ENCODE data around the gene RAB43. TPM values are rescaled to one million over a fixed set of nuclear protein-coding genes. Genes with fewer than 3 reads are reported as not detected.

RAB43 gene
- total RNA-seq, 2 donors from 2014 or later, result 5.3 to 8.2 TPM

DNA sequence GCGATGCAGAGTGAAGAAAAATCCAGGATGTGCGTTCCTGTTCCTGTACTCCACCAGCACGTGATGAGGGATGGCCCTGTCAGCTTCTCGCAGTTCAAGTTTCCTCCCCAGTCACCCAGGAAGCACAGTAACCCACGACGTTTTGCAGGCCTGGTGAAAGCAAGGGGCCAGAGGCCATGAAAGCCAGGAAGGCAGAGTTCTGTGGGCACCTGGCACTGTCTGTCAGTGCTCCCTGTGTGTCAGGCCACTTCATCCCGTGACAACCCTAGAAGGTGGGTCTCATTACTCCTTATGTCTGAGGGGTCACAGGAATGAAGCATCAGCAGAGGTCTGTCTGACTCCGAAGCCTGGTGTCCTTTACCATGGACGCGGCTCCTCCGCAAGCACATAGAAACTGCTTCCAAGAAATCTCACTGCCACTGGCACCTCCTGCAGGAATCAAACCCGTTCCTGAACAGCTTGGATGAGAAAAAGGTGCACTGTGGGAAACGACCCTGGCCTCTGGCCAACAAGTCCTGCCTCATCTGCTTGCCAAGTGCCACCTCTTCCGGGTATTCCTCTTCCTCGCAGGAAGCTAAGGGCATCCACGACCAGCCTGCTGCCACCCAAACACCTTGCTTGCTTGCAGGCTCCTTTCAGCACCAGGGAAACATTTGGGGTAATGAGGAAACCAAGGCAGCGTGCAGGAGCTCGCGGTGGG lies 14.6 kb downstream of the RAB43 start:
- Histone ChIP-seq H3K4me1 (peaks cover 0 to 2% of the 10 kb centered on the region in 2 donors), H3K9me3 (no peaks in the 10 kb centered on the region), H3K27ac (no peak overlapping the region), H3K4me3 (no peak overlapping the region), H3K27me3 (no peaks in the 10 kb centered on the region), H3K36me3 (peaks cover 7% of the 10 kb centered on the region)
- TF ChIP-seq, protein P1, sequence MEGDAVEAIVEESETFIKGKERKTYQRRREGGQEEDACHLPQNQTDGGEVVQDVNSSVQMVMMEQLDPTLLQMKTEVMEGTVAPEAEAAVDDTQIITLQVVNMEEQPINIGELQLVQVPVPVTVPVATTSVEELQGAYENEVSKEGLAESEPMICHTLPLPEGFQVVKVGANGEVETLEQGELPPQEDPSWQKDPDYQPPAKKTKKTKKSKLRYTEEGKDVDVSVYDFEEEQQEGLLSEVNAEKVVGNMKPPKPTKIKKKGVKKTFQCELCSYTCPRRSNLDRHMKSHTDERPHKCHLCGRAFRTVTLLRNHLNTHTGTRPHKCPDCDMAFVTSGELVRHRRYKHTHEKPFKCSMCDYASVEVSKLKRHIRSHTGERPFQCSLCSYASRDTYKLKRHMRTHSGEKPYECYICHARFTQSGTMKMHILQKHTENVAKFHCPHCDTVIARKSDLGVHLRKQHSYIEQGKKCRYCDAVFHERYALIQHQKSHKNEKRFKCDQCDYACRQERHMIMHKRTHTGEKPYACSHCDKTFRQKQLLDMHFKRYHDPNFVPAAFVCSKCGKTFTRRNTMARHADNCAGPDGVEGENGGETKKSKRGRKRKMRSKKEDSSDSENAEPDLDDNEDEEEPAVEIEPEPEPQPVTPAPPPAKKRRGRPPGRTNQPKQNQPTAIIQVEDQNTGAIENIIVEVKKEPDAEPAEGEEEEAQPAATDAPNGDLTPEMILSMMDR (IDR thresholded peaks at IDR 0.05), result no peak
- DNase-seq (ENCODE audit: low spot score), result no peak

DNA sequence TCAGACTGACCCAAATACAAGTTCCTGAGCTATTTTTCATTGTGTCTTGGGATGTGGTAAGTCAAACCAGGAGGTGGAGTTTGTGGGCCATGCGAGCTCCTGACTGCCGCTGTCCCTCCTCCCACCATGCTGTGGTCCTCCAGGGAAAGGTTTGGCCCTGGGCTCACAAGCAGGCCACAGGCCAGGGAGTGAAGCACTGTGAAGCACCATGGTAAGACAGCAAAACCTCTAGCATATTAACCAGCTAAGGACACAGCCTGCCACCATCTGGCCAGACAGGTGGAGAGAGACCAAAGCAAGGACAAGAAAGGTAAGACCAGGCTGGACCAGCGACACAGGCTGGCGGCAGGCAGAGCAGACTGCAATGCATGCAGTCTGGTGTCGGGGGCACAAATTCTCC lies 15.3 kb downstream of the RAB43 start:
- H3K4me3 ChIP-seq, result no peak overlapping the region
- peaks cover 7% of the 10 kb centered on the region for H3K36me3 ChIP-seq
- no peaks in the 10 kb centered on the region for H3K27me3 ChIP-seq
- no peak for DNase-seq (ENCODE audit: low spot score)
- TF ChIP-seq, protein P1 (IDR thresholded peaks at IDR 0.05), result no peak
- H3K27ac ChIP-seq, result no peak overlapping the region
- peaks cover 0 to 9% of the 10 kb centered on the region in 2 donors for H3K4me1 ChIP-seq
- H3K9me3 ChIP-seq, result no peaks in the 10 kb centered on the region

DNA sequence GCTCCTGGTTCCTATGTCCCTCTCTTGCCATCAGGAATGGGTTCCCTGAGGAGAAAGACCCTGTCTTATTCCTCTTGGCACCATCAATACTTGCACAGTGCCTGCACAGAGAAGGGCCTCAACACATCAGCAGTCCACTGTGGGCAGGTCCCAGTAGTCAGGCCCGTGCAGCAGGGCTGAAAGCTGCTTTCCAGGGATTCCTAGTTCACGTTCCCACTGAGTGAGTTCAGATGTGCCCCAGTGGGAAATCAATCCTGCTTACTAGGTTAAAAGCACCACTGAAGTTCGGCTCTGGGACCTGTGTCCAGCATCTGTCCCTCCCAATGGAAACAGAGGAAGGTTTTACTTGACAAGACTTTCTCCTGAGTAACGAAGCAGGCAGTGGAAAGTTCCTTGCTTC lies 15.7 kb downstream of the RAB43 start:
- Histone ChIP-seq H3K27me3 (no peaks in the 10 kb centered on the region), H3K9me3 (no peaks in the 10 kb centered on the region), H3K4me1 (peaks cover 0 to 14% of the 10 kb centered on the region in 2 donors), H3K27ac (no peak overlapping the region), H3K36me3 (peaks cover 7% of the 10 kb centered on the region), H3K4me3 (no peak overlapping the region)
- DNase-seq (ENCODE audit: low spot score), result no peak
- TF ChIP-seq, protein P1 (IDR thresholded peaks at IDR 0.05), result no peak

DNA sequence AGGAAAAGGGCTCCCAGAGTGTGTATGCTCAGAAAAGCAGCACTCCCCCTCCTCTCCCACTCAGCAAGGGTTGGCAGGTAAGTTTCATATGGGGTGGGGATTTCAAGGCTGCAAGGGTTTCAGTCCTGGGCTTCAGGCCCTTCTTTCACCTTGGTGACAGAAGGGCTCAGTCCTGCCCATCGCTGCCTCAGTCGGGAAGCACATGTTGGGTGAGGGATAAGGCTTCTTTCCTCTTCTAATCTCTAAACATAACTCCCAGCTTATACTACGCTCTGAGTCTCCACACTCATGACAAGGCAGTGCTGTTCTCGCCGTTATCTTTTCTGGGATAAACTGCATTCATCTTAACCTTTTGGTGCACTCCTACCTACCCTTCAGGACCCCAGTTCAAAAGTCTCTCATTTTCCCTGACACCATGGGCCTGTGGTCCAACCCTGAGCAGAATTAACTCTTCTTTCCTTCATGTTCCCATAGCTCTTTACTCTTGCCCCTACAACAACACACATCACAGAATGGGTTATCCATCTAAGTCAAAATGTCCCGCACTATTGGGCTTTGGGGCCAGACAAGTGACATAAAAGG lies 17.0 kb downstream of the RAB43 start:
- Histone ChIP-seq H3K4me3 (no peak overlapping the region), H3K27me3 (no peaks in the 10 kb centered on the region), H3K27ac (no peak overlapping the region), H3K4me1 (peaks cover 0 to 17% of the 10 kb centered on the region in 2 donors), H3K36me3 (peaks cover 7% of the 10 kb centered on the region), H3K9me3 (no peaks in the 10 kb centered on the region)
- TF ChIP-seq, protein P1 (IDR thresholded peaks at IDR 0.05), result no peak
- DNase-seq (ENCODE audit: low spot score), result no peak

DNA sequence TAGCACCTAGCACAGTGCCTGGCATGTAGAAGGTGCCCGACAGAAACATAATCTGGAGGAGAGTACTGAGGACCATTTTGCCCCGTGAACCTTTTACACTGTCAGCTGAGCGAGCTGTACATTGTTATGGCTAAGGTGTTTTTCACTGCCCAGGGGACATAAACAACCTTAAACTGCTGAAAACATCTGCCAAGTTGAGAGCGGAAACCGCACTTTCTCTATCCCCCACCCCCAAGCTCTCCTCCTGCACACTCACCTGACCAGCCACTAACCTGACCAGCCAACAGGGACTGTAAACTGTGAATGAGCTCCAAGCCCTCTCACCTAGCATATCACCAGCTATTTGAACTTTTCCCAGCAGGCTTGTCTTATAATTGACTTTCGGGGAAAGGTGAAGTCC lies 17.6 kb downstream of the RAB43 start:
- Histone ChIP-seq H3K4me1 (peaks cover 0 to 17% of the 10 kb centered on the region in 2 donors), H3K27me3 (no peaks in the 10 kb centered on the region), H3K4me3 (no peak overlapping the region), H3K36me3 (peaks cover 7% of the 10 kb centered on the region), H3K9me3 (no peaks in the 10 kb centered on the region), H3K27ac (no peak overlapping the region)
- TF ChIP-seq, protein P1 (IDR thresholded peaks at IDR 0.05), result no peak
- no peak for DNase-seq (ENCODE audit: low spot score)

Measured in right atrium auricular region (tissue), 2 donors.